Measurements from ENCODE around the gene PDCD1LG2.

- TF ChIP-seq GATA3 (IDR thresholded peaks at IDR 0.05; ENCODE audit: low read depth, low read length) (no peak), GATA2 (IDR thresholded peaks at IDR 0.05; ENCODE audit: low read depth, low read length) (no peak)
These were observed 98.9 kb downstream of the PDCD1LG2 start for GRCh38 chr9:5609226-5609596.

Measured in SH-SY5Y (cell line).